ENCODE measurements around the gene BOLA2. TPM values are rescaled to one million over a fixed set of nuclear protein-coding genes. Genes with fewer than 3 reads are reported as not detected.
"Not testable (repeated sequence)": the region's sequence is repeated elsewhere in the genome, so short reads cannot be mapped to it uniquely, and the experiment has no call there.

The BOLA2 gene

GRCh38 chr16:29425390-29425789 is 28.8 kb downstream of the BOLA2 start:
- H2BK12ac ChIP-seq (ENCODE audit: low read length); H3K36me3 ChIP-seq (replicated peaks in 1 of 2; ENCODE audit: control insufficient read depth in 2 of 2, insufficient read depth in 2 of 2, low read length in 2 of 2); H3K9me3 ChIP-seq (replicated peaks in 1 of 2; ENCODE audit: control insufficient read depth in 2 of 2, insufficient read depth in 1 of 2, low read depth in 1 of 2, low read length in 2 of 2); H3K4ac ChIP-seq (ENCODE audit: low read length); H3K27me3 ChIP-seq (ENCODE audit: control insufficient read depth in 3 of 3, insufficient read depth in 3 of 3, low read depth in 1 of 3, low read length in 3 of 3); H3K79me1 ChIP-seq (ENCODE audit: low read depth, low read length); H4K8ac ChIP-seq (ENCODE audit: low read depth, low read length); H2BK120ac ChIP-seq (ENCODE audit: low read depth, low read length); H2AFZ ChIP-seq (ENCODE audit: low read length); H2BK15ac ChIP-seq (ENCODE audit: low read length); DNase-seq (ENCODE audit: low spot score); H3K4me2 ChIP-seq (ENCODE audit: insufficient read depth, low read length, poor library complexity, severe bottlenecking); H4K91ac ChIP-seq (ENCODE audit: low read depth, low read length, poor library complexity); H3K4me1 ChIP-seq (ENCODE audit: control insufficient read depth in 2 of 2, insufficient read depth in 1 of 2, low read depth in 1 of 2, low read length in 2 of 2); H3K18ac ChIP-seq (ENCODE audit: low read length); H3K27ac ChIP-seq (replicated peaks; ENCODE audit: low read length); H2BK5ac ChIP-seq (ENCODE audit: low read length); H3K23ac ChIP-seq (ENCODE audit: low read depth, low read length, poor library complexity); H3K4me3 ChIP-seq (ENCODE audit: low read length in 2 of 2); H3K9ac ChIP-seq (ENCODE audit: low read depth, low read length, poor library complexity); H2AK5ac ChIP-seq (ENCODE audit: low read depth, low read length); H3K14ac ChIP-seq (ENCODE audit: low read length): not testable (repeated sequence)
- WGBS, 2 donors (ENCODE audit: extremely low coverage in 2 of 2, insufficient read length in 2 of 2, insufficient replicate concordance in 1 of 2), result no CpG with 5 or more reads among the region's 3 CpGs

DNA sequence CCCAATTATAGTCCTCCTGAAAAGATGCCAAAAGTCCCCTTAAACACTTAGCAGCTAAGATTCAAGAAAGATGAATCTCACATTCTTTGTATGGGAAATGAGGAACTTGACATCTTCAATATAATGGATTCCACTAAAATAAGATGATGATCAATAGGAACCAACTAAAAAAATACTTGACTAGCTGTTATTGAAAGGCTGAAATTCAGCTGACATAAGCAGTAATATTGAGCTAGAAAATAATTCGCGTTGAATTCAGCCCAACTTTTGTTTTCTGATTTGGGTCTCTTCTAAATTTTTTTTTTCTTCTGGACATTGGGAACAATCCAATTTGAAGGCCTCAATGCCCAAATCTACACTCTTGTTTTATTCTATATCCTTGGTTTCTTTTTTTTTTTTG is 30.6 kb downstream of the BOLA2 start:
- not testable (repeated sequence) for H3K36me3 ChIP-seq (replicated peaks in 1 of 2; ENCODE audit: control insufficient read depth in 2 of 2, insufficient read depth in 2 of 2, low read length in 2 of 2); H2AFZ ChIP-seq (ENCODE audit: low read length); H3K27me3 ChIP-seq (ENCODE audit: control insufficient read depth in 3 of 3, insufficient read depth in 3 of 3, low read depth in 1 of 3, low read length in 3 of 3); H3K4me3 ChIP-seq (ENCODE audit: low read length in 2 of 2); H3K4me2 ChIP-seq (ENCODE audit: insufficient read depth, low read length, poor library complexity, severe bottlenecking); H2BK12ac ChIP-seq (ENCODE audit: low read length); H4K91ac ChIP-seq (ENCODE audit: low read depth, low read length, poor library complexity); H2BK5ac ChIP-seq (ENCODE audit: low read length); H3K23ac ChIP-seq (ENCODE audit: low read depth, low read length, poor library complexity); H4K8ac ChIP-seq (ENCODE audit: low read depth, low read length); H3K9me3 ChIP-seq (replicated peaks in 1 of 2; ENCODE audit: control insufficient read depth in 2 of 2, insufficient read depth in 1 of 2, low read depth in 1 of 2, low read length in 2 of 2); H2BK120ac ChIP-seq (ENCODE audit: low read depth, low read length); H3K18ac ChIP-seq (ENCODE audit: low read length); H3K9ac ChIP-seq (ENCODE audit: low read depth, low read length, poor library complexity); DNase-seq (ENCODE audit: low spot score); H3K27ac ChIP-seq (replicated peaks; ENCODE audit: low read length); H3K79me1 ChIP-seq (ENCODE audit: low read depth, low read length); H3K4me1 ChIP-seq (ENCODE audit: control insufficient read depth in 2 of 2, insufficient read depth in 1 of 2, low read depth in 1 of 2, low read length in 2 of 2); H2BK15ac ChIP-seq (ENCODE audit: low read length); H3K14ac ChIP-seq (ENCODE audit: low read length); H3K4ac ChIP-seq (ENCODE audit: low read length); H2AK5ac ChIP-seq (ENCODE audit: low read depth, low read length)
- WGBS, 2 donors (ENCODE audit: extremely low coverage in 2 of 2, insufficient read length in 2 of 2, insufficient replicate concordance in 1 of 2), result no CpG with 5 or more reads among the region's 2 CpGs

GRCh38 chr16:29405249-29405648 is 48.9 kb downstream of the BOLA2 start:
- not testable (repeated sequence) for H3K27me3 ChIP-seq (ENCODE audit: control insufficient read depth in 3 of 3, insufficient read depth in 3 of 3, low read depth in 1 of 3, low read length in 3 of 3); H2BK120ac ChIP-seq (ENCODE audit: low read depth, low read length); DNase-seq (ENCODE audit: low spot score); H2BK15ac ChIP-seq (ENCODE audit: low read length); H3K4me3 ChIP-seq (ENCODE audit: low read length in 2 of 2); H3K18ac ChIP-seq (ENCODE audit: low read length); H3K4ac ChIP-seq (ENCODE audit: low read length); H2BK12ac ChIP-seq (ENCODE audit: low read length); H3K4me2 ChIP-seq (ENCODE audit: insufficient read depth, low read length, poor library complexity, severe bottlenecking); H3K36me3 ChIP-seq (replicated peaks in 1 of 2; ENCODE audit: control insufficient read depth in 2 of 2, insufficient read depth in 2 of 2, low read length in 2 of 2); H4K91ac ChIP-seq (ENCODE audit: low read depth, low read length, poor library complexity); H3K27ac ChIP-seq (replicated peaks; ENCODE audit: low read length); H2AK5ac ChIP-seq (ENCODE audit: low read depth, low read length); H3K9me3 ChIP-seq (replicated peaks in 1 of 2; ENCODE audit: control insufficient read depth in 2 of 2, insufficient read depth in 1 of 2, low read depth in 1 of 2, low read length in 2 of 2); H2BK5ac ChIP-seq (ENCODE audit: low read length); H3K4me1 ChIP-seq (ENCODE audit: control insufficient read depth in 2 of 2, insufficient read depth in 1 of 2, low read depth in 1 of 2, low read length in 2 of 2); H3K23ac ChIP-seq (ENCODE audit: low read depth, low read length, poor library complexity); H2AFZ ChIP-seq (ENCODE audit: low read length); H3K79me1 ChIP-seq (ENCODE audit: low read depth, low read length); H3K9ac ChIP-seq (ENCODE audit: low read depth, low read length, poor library complexity); H4K8ac ChIP-seq (ENCODE audit: low read depth, low read length); H3K14ac ChIP-seq (ENCODE audit: low read length)
- WGBS, 2 donors (ENCODE audit: extremely low coverage in 2 of 2, insufficient read length in 2 of 2, insufficient replicate concordance in 1 of 2), result no CpG with 5 or more reads among the region's 7 CpGs

Small RNAs within 50 kb of the gene (small RNA-seq; reads per million reads assigned to genes)
- gene AC133555.2 (ENCODE audit: insufficient read depth), result not detected

All from neuronal stem cell (in vitro differentiated cells).